ENCODE data around the gene GNLY.

DNA sequence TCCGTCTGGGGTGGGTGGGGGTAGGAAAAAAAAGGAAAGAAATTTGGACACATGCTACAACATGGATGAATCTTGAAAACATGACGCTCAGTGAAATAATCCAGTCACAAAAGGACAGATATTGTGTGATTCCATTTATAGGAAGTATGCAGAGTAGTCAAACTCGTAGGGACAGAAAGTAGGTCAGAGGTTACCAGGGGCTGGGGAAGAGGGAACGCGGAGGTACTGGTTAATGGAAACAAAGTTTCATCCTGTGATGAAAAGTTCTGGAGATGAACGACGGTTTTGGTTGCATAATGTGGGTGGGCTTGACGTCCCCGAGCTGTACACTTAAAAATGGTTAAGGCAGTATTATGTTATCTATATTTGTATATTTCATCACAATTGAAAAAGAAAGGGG lies 21.7 kb upstream of the GNLY start:
- TF ChIP-seq, protein P1, sequence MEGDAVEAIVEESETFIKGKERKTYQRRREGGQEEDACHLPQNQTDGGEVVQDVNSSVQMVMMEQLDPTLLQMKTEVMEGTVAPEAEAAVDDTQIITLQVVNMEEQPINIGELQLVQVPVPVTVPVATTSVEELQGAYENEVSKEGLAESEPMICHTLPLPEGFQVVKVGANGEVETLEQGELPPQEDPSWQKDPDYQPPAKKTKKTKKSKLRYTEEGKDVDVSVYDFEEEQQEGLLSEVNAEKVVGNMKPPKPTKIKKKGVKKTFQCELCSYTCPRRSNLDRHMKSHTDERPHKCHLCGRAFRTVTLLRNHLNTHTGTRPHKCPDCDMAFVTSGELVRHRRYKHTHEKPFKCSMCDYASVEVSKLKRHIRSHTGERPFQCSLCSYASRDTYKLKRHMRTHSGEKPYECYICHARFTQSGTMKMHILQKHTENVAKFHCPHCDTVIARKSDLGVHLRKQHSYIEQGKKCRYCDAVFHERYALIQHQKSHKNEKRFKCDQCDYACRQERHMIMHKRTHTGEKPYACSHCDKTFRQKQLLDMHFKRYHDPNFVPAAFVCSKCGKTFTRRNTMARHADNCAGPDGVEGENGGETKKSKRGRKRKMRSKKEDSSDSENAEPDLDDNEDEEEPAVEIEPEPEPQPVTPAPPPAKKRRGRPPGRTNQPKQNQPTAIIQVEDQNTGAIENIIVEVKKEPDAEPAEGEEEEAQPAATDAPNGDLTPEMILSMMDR (IDR thresholded peaks at IDR 0.05) = no peak
- TF ChIP-seq EP300 (IDR thresholded peaks at IDR 0.05) = no peak
